HepG2 (cell line): ENCODE measurements around the gene ZDHHC21. TPM values are rescaled to one million over a fixed set of nuclear protein-coding genes. Genes with fewer than 3 reads are reported as not detected.

Experiments
- ATAC-seq: fragments of 200-7000 bp; cut with Tn5 transposase; 3 replicates; pipeline ENCODE4 v1.9.1; 2020; ENCODE audit warnings: mild to moderate bottlenecking, moderate library complexity
- BruUV-seq: library from RNA; stranded (reverse); fragments of 400-500 nt; replicated peaks from 2 replicates; lab custom pipeline; 2021; lab: Mats Ljungman, UMichigan
- CTCF ChIA-PET: fragments of 300-600 bp; formaldehyde crosslinking; extraction: SDS; loops from one replicate; lab custom pipeline; 2021; ENCODE audit warnings: low total read pairs, inconsistent platforms, low intra/inter-chr PET ratio; lab: Yijun Ruan, JAX
- POLR2A ChIA-PET: fragments of 350-600 bp; sonication (Branson Sonifier 250); formaldehyde crosslinking; loops from one replicate; lab custom pipeline; 2020; ENCODE audit warnings: antibody characterized with exemption, inconsistent platforms; lab: Yijun Ruan, JAX
- DNase-seq: peaks from one replicate; pipeline ENCODE4 v3.0.0-alpha.2; 2015; ENCODE audit warnings: low spot score
- FAIRE-seq: peaks from 3 replicates; lab custom pipeline; 2011; peaks lifted over from hg19 to GRCh38; lab: Jason Lieb, UNC
- H2AFZ ChIP-seq: one replicate; pipeline ENCODE4 v1.6.1; 2011; ENCODE audit warnings: low read length, inconsistent platforms
- H3K27ac ChIP-seq: fragments of 300-600 bp; 3 replicates; pipeline ENCODE4 v1.8.0; 2011; ENCODE audit warnings: mixed run types, mild to moderate bottlenecking, mixed read lengths, low read length, inconsistent platforms; ENCODE audit not compliant: insufficient read depth; ENCODE audit errors: extremely low read length
- H3K27me3 ChIP-seq, 2 experiments: fragments of 200-600 bp in 1 of 2; 2 replicates in 1 of 2; 3 replicates in 1 of 2; pipeline versions ENCODE4 v1.6.0 to v1.8.0; 2011; ENCODE audit warnings: low read length in 2 of 2, mild to moderate bottlenecking in 2 of 2, moderate library complexity in 2 of 2, inconsistent platforms in 1 of 2; ENCODE audit not compliant: insufficient read depth in 2 of 2, control insufficient read depth in 1 of 2
- H3K36me3 ChIP-seq, 2 experiments: fragments of 200-600 bp in 1 of 2; replicated peaks in 1 of 2; 2 replicates in 1 of 2; 3 replicates in 1 of 2; pipeline versions ENCODE4 v1.5.1 to v1.8.0; 2011; ENCODE audit warnings: low read length in 2 of 2, inconsistent platforms in 1 of 2; ENCODE audit not compliant: insufficient read depth in 2 of 2, control insufficient read depth in 1 of 2
- H3K4me1 ChIP-seq: 2 replicates; pipeline ENCODE4 v1.5.1; 2012; ENCODE audit warnings: low read length, inconsistent platforms; ENCODE audit not compliant: insufficient read depth
- H3K4me2 ChIP-seq: 2 replicates; pipeline ENCODE4 v1.6.0; 2011; ENCODE audit warnings: low read depth, low read length, inconsistent platforms
- H3K4me3 ChIP-seq, 3 experiments: fragments of 200-600 bp in 1 of 3; sonication (generic), shearing (Covaris generic) in 1 of 3; replicated peaks in 1 of 3; 2 replicates each; pipeline ENCODE4 v1.5.1; 2011 to 2016; ENCODE audit warnings: low read length in 3 of 3, inconsistent platforms in 2 of 3, low read depth in 2 of 3, mild to moderate bottlenecking in 2 of 3, control low read depth in 1 of 3, mixed read lengths in 1 of 3; ENCODE audit not compliant: insufficient read depth in 1 of 3
- H3K79me2 ChIP-seq: one replicate; pipeline ENCODE4 v1.6.1; 2011; ENCODE audit warnings: low read length, inconsistent platforms; ENCODE audit not compliant: insufficient read depth
- H3K9ac ChIP-seq: 2 replicates; pipeline ENCODE4 v1.6.0; 2011; ENCODE audit warnings: mild to moderate bottlenecking, low read depth, low read length, inconsistent platforms; ENCODE audit not compliant: insufficient read depth
- H3K9me3 ChIP-seq: 2 replicates; pipeline ENCODE4 v1.5.1; 2012; ENCODE audit warnings: mild to moderate bottlenecking, low read length
- H4K20me1 ChIP-seq: 2 replicates; pipeline ENCODE4 v1.6.0; 2011; ENCODE audit warnings: inconsistent platforms, mild to moderate bottlenecking, low read length, moderate library complexity; ENCODE audit not compliant: insufficient read depth
- CBFB ChIP-seq: sonication (generic); formaldehyde crosslinking; IDR thresholded peaks from 2 replicates; pipeline ENCODE4 v1.4.0; 2020; ENCODE audit warnings: missing genetic modification reagents
- ETV5 ChIP-seq: IDR thresholded peaks from 2 replicates; pipeline ENCODE4 v1.6.1; 2018; ENCODE audit warnings: missing biosample characterization, missing genetic modification reagents, inconsistent platforms, borderline replicate concordance
- IRX3 ChIP-seq: sonication (generic); formaldehyde crosslinking; IDR thresholded peaks from 2 replicates; pipeline ENCODE4 v1.8.1; 2023; ENCODE audit warnings: mild to moderate bottlenecking, low read depth, missing genetic modification reagents, borderline replicate concordance
- NFYC ChIP-seq: IDR thresholded peaks from 2 replicates; pipeline ENCODE4 v1.6.1; 2016; ENCODE audit warnings: missing genetic modification reagents, missing compliant biosample characterization
- RORA ChIP-seq: sonication (generic); formaldehyde crosslinking; IDR thresholded peaks from 2 replicates; pipeline ENCODE4 v1.5.0; 2020; ENCODE audit warnings: mild to moderate bottlenecking, missing genetic modification reagents, moderate library complexity
- ZNF343 ChIP-seq: sonication (generic); formaldehyde crosslinking; IDR thresholded peaks from 2 replicates; pipeline ENCODE4 v1.4.0; 2020; ENCODE audit warnings: mild to moderate bottlenecking, missing genetic modification reagents
- WGBS: methylation state at CpG from one replicate; pipeline ENCODE4 v1.1.6; 2017; ENCODE audit warnings: low lambda C conversion rate; 5-methylcytosine and 5-hydroxymethylcytosine counted together
- in situ Hi-C: cut with HindIII; loops from 2 replicates; pipeline ENCODE4 v1.10.0; 2017; ENCODE audit warnings: low pct_unique_long_range_greater_than_20kb; ENCODE audit not compliant: extremely low pct_ligation_motif_present
- intact Hi-C: fragments of 100-400 bp; cut with micrococcal nuclease; formaldehyde crosslinking; loops from one replicate; pipeline ENCODE4 v1.10.0; 2022; ENCODE audit not compliant: unreplicated experiment
- polyA plus RNA-seq, 8 experiments: library from polyadenylated mRNA; depleted of rRNA in 3 of 8; stranded (reverse) in 7 of 8; unstranded in 1 of 8; fragments of >200 nt; fragmentation: Illumina TruSeq in 4 of 8; extraction: Trizol in 4 of 8; gene quantifications; 2 replicates each; pipeline versions ENCODE4 v1.2.1 to v1.2.3, GENCODE V29; 2011 to 2016; ENCODE audit warnings: low read depth in 4 of 8, missing spikeins in 1 of 8, mixed read lengths in 1 of 8; ENCODE audit not compliant: insufficient read depth in 1 of 8
- total RNA-seq, 5 experiments: library from RNA; depleted of rRNA; stranded (reverse); fragments of >200 nt; fragmentation: Illumina TruSeq; extraction: Trizol; gene quantifications; 2 replicates each; pipeline ENCODE4 v1.2.3, GENCODE V29; 2016; ENCODE audit warnings: low read depth in 1 of 5
- TF ChIP-seq, protein P1 (sequence below): sonication (generic); formaldehyde crosslinking; IDR thresholded peaks from 2 replicates; pipeline ENCODE4 v1.5.0; 2020; ENCODE audit warnings: missing genetic modification reagents
- TF ChIP-seq, protein P2 (sequence below): sonication (generic); formaldehyde crosslinking; IDR thresholded peaks from 2 replicates; pipeline ENCODE4 v1.5.0; 2020; ENCODE audit warnings: mild to moderate bottlenecking, missing genetic modification reagents

The ZDHHC21 gene
- total and polyA plus RNA-seq, 2 of the 13 experiments (the other 11 are each of a cell fraction or from before 2014, with no cell fraction given): 2.4 to 3.7 TPM

DNA sequence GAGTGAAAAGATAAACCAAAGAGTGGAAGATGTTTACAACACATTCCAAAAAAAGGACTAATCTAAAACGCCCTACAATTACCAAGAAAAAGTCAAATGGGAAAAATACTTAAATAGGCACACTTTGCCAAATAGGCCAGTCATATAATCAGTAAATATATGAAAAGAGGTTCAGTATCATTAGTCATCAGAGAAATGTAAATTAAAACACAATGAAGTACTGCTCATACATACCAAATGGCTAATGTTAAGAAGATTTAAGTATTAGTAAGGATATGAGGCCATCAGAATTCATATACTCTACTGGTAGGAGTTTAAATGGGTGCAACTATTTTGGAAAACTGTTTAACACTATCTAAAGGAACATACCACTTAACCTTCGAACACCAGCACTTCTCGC lies 47.6 kb downstream of the ZDHHC21 start:
- Histone ChIP-seq H3K79me2 (no peaks in the 10 kb centered on the region), H3K4me3 (no peak overlapping the region), H3K9ac (no peak overlapping the region), H4K20me1 (no peaks in the 10 kb centered on the region), H3K27me3 (no peaks in the 10 kb centered on the region), H3K9me3 (no peaks in the 10 kb centered on the region), H3K36me3 (no peaks in the 10 kb centered on the region), H3K27ac (no peak overlapping the region), H2AFZ (no peak overlapping the region), H3K4me2 (no peak overlapping the region), H3K4me1 (no peaks in the 10 kb centered on the region)
- ChIA-PET POLR2A (no interaction called here), CTCF (no interaction called here)
- intact Hi-C loops (no loop called here), in situ Hi-C loops (no loop called here)
- no peak for FAIRE-seq
- no peak for DNase-seq
- TF ChIP-seq ETV5 (no peak), RORA (CRISPR knock-in tag) (no peak), CBFB (CRISPR knock-in tag) (no peak), IRX3 (CRISPR knock-in tag) (no peak), NFYC (CRISPR knock-in tag) (no peak), ZNF343 (CRISPR knock-in tag) (no peak)
- TF ChIP-seq, protein P1, sequence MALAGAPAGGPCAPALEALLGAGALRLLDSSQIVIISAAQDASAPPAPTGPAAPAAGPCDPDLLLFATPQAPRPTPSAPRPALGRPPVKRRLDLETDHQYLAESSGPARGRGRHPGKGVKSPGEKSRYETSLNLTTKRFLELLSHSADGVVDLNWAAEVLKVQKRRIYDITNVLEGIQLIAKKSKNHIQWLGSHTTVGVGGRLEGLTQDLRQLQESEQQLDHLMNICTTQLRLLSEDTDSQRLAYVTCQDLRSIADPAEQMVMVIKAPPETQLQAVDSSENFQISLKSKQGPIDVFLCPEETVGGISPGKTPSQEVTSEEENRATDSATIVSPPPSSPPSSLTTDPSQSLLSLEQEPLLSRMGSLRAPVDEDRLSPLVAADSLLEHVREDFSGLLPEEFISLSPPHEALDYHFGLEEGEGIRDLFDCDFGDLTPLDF (CRISPR knock-in tag): no peak
- TF ChIP-seq, protein P2, sequence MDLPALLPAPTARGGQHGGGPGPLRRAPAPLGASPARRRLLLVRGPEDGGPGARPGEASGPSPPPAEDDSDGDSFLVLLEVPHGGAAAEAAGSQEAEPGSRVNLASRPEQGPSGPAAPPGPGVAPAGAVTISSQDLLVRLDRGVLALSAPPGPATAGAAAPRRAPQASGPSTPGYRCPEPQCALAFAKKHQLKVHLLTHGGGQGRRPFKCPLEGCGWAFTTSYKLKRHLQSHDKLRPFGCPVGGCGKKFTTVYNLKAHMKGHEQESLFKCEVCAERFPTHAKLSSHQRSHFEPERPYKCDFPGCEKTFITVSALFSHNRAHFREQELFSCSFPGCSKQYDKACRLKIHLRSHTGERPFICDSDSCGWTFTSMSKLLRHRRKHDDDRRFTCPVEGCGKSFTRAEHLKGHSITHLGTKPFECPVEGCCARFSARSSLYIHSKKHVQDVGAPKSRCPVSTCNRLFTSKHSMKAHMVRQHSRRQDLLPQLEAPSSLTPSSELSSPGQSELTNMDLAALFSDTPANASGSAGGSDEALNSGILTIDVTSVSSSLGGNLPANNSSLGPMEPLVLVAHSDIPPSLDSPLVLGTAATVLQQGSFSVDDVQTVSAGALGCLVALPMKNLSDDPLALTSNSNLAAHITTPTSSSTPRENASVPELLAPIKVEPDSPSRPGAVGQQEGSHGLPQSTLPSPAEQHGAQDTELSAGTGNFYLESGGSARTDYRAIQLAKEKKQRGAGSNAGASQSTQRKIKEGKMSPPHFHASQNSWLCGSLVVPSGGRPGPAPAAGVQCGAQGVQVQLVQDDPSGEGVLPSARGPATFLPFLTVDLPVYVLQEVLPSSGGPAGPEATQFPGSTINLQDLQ (CRISPR knock-in tag): no peak
- no peak for ATAC-seq
- BruUV-seq: no TSS peak
- WGBS: 95% methylated on average over 3 of the region's 3 CpGs
